GM21619 (cell line): ENCODE data around the gene MOB2.

Source experiments
- ATAC-seq: cut with Tn5 transposase; IDR thresholded peaks from one replicate; pipeline ENCODE4 v1.9.1; 2021; ENCODE audit not compliant: unreplicated experiment

The MOB2 gene

DNA sequence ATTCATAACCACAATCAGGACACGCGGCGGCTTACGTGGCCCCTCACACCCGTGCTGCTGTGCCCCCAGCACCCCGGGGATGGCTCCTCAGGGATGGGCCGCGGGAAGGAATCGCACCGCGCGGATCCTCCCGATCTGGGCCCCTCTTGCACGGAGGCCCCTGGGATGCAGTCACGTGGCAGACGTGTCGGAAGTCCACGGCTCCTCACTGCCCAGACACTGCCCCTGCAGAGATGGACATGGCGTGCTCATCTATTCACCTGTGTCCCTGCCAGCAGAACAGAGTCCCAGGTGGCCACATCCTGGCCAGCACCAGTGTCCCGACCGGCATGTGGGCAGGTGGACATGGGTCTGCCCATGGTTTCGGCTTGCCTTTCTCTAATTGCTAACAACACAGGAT is 12.8 kb downstream of the MOB2 start:
- ATAC-seq = no peak

DNA sequence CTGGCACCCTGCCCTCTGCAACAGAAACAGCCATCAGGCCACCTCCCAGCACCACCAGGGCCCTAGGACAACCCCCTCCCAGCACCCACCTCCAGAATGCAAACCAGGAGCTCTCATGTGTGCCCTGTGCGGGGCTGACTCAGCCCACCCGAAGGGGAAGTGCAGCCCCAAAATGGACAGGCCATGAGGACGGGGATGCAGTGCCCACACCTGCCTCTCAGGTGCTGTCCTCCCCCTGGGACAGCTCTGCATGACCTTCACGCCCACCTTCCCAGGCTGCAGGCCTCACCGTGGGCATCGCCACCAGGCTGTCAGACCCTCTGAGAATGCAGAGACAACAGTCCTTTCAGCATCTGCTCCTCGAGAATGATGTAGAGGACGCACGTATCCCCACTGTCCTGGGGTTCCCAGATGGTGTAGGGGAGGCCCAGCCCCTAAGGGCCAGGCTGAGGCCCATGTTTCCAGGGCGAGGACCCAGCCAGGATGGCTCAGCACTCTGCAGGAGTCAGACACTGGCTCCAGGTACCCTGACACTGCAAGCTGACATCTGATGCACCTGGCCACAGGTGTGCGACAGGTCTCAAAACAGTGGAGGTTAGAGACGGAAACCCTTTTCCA is 13.5 kb downstream of the MOB2 start:
- ATAC-seq = no peak

DNA sequence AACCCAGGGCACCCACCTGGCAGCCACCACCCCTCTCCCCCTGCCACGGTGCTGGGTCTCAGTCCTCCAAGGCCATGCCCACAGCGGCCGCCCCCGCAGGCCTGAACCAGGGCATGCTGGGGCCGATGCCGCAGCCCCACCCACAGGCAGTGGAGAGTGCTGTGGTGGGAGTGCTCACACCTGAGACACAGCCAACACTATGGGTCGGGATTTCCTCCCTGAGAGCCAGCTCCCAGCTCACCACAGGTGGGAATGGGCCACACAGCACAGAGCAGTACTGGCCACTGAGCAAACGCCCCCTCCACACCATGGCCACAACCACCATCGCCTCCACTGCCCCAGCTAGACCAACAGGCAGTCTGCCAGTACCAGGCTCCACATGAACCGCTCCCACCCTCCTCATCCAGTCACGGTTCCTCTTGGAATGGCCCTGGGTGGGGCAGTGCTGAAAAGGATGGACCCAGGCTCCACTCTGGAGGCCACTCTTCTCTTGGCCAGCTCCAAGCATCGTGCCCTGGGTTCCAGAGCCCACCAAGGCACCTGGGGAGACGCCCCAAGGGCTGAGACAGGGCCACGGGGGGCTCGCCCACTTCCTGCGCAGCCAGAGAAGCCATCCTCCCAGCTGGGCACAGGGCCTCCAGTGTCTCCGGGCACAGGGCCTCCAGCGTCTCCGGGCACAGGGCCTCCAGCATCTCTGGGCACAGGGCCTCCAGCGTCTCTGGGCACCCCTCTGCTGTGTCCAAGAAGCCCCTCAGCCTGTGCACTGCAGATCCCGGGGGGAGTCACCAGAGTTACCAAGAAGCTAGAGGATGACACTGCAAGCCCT is 14.2 kb downstream of the MOB2 start:
- no peak for ATAC-seq

DNA sequence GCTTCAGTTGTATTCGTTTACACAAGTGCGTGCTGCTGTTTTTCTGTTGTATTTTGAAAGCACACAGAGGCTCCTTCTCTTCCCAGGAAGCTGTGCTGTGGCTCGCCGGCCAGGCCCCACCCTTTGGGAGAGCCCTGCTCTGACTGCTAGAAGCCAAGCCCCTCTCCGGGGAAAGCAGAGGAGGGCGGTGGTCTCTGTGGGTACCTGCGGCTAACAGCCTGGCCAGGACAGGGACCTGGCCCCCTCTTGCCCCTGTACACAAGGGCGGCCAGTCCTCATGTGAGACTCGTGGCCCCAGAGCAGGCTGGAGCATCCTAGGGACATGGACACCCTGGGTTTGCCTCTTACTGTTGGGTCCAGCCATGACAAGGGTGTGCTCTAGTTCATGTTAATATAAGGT is 14.8 kb downstream of the MOB2 start:
- no peak for ATAC-seq

DNA sequence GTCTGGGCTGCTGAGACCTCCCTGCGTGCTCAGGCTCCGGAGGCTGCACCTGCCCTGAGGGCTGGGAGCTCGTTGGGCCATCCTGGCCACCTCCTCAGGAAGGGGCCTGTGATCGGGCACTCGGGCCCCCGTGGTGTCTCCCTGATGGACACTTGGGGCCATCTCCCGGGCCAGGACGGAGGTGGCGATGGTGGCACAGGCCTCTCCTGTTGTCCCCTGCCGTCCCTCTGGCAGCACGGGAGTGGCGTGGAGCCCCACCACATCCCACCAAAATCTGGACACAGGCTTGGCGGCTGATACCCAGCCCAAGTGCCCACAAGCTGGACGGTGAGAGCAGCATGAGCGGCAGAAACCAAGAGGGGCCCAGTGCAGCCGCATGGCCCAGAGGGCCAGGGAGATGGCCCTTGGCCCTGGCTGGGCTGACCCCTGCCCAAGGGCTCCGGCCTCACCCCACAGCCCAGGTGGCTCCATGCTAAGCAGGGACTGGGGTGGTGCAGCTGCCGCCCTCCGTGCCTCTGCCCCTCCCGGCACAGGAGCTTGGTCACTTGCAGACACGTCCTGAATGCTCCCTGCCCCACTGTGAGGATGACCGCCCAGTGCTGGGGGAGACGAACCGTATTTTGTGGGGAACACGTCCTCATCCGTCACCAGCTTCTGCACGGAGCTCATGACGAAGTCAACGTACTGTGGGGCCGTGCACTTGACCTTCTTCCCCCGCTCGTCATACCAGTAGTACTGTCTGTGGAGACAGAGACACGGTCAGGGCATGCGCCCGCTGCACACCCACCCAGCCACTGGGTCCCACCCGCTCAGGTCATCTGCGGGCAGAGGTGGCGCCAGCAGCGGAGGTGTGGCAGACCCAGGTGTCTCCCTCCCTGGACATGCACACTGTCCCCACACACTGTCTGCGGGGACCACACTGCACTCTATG is 15.6 kb downstream of the MOB2 start:
- ATAC-seq = no peak

DNA sequence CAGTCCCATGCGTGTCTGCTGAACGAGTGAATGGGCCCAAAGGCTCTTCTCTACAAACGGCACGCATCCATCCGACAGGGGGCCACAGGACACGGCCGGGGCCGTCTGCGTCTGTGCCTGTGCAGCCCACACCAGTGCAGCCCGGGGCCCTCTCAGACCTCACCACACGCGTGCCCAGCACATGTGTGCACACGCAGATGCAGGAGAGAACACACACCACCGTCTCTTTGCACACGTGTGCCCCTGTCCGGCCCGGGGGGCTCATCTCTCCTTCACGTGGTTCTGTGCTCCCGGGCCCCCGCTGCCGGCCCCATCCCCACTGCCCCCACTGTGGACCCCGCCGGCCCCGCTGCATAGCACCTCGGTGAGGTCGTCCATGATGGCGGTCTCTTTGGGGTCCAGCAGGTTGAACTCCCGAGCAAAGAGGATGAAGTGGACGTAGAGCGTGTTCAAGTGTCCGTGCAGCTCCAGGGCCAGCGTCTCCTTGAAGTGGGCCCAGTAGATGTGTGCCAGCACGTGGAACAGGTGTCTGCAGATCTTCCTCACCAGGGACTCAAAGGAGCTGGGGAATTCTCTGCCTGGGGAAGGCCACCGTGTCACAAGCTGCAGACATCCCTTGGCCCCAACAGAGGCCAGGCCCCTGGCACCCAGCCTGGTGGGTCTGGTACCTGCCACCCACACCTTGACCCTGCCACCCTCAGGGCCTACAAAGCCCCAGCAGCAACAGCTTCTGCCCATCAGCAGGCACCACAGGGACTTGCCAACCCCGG is 16.5 kb downstream of the MOB2 start:
- no peak for ATAC-seq

DNA sequence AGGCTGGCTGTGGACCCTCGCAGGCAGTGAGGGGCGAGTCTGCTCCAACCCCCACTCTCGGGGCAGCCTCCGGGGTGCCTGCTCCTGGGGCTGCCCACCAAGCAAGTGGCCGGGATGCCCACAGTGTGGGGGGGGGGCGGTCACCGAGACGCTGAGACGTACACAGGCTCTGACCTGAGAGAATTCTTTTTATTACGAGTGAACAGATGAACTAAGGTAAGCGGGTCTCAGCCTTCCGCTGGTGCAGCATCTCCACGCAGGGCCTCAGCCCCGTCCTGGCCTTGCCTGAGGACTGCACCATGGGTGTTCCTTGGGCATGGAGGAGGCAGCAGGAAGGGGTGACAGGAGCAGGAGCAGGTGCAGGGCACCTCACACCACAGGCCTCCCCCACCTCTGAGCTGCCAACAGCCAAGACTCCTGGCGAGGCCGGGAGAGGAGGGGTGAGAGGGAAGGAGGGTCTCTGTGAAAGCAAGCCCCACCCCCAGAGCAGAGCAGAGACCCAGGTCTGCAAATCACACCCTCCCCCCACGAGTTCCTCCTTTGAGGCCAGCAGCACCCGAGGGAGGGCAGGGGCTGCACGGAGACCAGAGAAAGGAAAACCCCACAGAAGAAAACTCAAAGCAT is 17.2 kb downstream of the MOB2 start:
- ATAC-seq = no peak

DNA sequence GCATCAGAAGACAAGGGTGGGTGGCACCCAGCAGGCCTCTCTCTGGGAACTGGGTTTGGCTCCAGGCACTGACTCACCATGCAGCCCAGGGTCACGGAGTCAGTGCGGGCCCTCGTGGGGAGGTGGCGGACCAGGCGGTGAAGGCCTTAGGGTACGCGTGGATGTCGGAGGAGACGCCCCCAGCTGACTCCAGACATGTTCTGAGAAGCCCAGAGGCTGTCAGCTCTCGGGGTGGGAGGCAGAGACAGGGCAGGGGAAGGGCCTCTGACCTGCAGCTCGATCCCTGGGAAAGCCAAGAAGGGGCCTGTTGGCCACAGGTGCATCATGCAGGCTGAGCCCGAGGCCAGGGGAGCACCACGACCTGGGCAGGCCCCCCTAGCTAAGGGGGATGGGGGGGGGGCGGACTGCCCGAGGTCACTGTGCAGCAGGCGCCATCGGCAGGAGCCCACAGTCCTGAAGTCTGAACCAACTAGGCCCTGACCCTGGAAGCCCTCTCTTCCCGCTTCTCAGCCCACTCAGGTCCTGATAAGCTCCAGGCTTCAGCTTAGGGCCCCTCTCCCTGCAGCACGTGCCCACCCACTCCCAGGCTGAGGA is 18.0 kb downstream of the MOB2 start:
- no peak for ATAC-seq

DNA sequence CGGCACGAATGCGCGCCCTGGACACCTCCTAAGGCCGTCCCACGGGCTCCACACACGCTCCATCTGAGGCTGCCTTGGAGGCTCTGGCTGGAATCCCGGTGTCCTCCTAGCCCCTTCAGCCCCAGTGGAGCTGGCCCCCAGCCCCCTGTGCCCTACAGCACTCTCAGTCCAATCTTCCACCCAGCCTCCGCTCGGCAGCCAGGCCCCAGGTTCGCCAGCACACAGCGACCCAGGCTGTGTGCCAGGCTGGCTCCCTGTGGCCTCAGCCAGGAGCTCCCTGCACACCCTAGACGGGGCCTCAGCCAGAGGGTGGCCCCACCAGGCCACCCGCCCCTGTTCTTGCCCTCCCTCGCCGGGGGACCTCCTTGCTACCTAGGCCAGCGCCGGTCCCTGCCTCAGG is 18.6 kb downstream of the MOB2 start:
- ATAC-seq = no peak

DNA sequence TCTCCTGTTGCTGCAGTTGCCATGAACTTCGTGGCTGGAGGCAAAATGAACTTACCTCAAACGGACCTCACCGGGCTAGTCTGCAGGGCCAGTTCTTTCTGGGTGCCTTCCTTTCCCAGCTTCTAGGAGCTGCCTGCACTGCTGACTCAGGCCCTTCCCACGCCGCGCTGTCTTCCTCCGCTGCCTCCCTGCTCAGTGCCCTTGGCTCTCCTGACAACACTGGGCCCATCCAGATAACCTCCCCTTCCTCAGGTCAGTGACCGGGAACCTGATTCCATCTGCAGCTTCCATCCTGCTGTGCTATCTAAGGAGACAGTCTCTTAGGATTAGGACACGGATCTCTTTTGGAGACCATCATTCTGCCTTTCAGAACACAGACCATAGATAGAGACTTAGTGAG is 19.3 kb downstream of the MOB2 start:
- ATAC-seq = no peak

DNA sequence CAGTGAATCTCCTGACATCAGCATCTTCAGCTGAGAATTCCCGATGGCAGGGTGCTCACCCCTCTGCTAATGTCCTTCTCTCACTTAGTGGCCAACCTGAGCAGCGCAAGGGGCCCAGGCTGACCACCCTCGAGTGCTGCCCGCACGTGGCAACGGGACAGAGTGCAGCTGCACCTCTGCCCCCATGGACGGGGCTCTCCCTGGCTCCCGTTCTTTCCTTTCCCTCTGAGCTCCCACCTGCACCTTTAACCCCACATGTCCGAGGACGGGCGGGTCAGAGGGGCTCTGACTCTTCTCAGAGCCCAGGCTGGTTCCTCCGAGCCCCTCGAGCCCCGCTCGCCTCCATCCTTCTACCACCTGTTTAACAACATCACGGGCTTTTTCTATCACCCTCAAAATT is 19.8 kb downstream of the MOB2 start:
- ATAC-seq = no peak

DNA sequence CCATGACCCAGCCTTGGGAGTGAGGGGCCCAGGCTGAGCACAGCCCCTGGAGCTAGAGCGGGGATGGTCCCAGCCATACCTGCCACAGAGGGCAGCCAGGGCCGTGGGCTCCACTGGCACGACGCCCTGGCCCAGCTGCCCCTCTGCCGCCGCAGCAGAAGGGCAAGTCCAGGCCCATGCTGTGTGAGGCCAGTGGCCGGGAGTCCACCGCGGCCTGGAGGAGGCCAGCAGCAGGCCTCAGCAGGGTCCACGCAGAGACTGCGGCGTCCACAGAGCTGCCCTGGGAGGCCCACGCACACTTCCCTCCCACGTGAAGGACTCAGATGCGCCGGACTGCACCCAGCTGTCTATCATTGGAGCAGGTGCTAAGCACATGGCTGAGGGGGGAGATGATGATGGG is 23.5 kb downstream of the MOB2 start:
- ATAC-seq = no peak

DNA sequence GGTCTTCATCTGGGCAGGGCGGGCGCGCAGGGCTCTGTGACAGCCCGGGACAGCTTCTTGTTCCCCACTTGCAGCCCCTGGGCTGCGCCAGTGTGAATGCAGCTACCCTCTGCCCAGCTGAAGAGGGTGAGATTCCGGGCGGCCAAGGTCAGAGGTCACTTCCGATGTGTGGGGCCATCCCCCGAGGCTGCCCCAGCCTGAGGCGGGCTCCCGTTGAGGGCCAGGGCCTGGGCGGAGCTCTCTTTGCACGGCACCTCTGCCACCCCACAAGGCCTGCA is 23.9 kb downstream of the MOB2 start:
- ATAC-seq = no peak

DNA sequence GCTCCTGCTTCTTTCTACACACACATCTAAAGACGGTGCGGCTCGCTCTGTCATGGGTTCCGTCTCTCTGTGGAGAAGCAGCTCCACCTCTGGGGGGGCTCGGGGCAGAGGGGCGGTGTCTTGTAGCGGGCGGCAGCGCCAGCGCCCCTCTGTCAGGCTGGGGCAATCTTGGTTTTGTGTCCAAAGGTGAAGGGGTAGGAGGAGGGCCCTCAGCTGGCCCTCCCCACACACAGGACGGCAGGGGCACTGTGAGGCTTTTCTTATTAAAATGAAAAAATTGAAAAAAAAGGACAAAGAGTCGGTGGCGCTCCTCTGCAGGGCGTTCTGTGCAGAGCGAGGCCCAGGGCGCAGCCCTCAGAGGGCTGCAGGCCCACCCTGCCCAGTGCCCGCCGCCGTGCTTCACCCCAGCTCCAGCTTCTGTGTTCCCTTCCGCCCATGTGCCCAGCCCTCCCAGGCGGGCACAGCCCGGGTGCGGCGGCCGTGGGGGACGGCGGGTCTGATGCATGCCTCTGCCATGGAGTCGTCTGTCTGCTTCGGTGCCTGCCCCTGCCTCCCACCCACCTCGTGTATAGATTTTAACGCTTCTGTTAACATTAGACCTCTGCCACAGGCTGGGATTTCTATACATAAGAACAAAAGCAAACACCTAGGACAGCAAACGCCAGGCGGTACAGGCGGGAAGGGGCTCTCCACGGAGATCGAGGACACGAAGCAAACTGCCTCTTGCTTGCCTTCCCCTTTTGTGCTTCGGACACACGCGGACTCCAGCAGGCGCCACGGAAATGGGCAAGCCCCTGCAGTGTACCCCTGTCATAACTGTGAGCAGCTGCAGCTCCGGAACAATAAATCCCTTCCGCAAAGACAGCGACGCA is 24.5 kb downstream of the MOB2 start:
- no peak for ATAC-seq

DNA sequence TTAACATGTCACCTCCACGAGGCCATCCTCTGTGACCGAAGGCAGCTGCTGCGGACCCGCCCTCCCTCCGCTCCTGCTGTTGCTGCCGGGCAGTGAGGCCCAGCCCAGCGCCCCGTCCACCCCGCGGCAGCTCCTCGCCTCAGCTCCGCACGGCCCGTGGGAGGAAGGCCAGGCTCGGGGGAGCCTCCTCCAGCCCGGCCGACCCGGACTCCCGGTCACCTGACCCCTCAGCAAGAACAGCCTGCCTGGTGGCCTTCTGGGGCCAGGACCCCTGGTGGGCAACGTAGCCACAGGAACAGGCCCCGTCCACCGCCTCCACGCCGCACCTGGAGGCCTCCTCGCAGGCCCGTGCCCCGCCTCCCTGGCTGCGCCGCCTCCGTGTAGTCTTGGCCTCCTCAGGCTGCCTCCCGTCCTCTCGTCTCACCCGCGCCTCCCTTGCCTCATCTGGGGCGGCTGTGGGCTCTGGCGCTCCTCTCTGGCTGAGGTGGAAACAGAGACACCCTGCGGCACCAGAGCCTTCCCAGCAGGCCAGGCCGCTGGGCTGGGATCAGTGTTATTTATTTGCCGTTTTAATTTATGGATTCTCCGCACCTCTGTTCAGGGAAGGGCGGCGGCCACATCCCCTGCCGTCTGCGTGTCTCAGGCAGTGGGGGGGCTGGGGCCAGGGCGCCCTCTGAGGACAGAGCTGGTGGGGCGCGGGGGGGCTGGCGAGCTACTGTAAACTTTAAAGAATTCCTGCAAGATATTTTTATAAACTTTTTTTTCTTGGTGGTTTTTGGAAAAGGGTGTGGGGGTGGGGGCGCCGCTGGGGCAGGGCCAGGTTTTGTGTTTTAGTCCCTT is 25.4 kb downstream of the MOB2 start:
- ATAC-seq = no peak

DNA sequence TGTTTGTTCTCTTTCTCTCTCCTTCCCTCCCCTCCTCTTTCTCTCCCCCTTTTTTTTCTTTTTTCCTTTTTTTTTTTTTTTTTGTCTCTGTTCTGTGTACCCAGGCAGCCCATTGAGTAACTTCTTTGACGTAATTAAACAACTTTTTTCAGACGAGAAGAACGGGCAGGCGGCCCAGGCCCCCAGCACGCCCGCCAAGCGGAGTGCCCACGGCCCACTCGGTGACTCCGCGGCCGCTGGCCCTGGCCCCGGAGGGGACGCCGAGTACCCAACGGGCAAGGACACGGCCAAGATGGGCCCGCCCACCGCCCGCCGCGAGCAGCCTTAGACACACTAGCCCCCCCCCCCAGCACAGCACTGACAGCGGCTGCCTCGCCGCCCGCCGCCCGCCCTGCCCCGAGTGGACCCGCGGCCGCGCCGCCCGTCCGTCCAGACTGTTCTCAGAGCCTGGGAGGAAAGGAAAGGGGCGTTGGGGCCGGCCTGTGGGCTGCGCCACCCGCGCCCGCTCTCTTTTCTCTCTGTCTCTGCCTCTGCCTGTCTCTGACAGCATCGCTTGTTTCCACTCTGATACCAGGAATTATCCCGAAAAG is 26.1 kb downstream of the MOB2 start:
- no peak for ATAC-seq

DNA sequence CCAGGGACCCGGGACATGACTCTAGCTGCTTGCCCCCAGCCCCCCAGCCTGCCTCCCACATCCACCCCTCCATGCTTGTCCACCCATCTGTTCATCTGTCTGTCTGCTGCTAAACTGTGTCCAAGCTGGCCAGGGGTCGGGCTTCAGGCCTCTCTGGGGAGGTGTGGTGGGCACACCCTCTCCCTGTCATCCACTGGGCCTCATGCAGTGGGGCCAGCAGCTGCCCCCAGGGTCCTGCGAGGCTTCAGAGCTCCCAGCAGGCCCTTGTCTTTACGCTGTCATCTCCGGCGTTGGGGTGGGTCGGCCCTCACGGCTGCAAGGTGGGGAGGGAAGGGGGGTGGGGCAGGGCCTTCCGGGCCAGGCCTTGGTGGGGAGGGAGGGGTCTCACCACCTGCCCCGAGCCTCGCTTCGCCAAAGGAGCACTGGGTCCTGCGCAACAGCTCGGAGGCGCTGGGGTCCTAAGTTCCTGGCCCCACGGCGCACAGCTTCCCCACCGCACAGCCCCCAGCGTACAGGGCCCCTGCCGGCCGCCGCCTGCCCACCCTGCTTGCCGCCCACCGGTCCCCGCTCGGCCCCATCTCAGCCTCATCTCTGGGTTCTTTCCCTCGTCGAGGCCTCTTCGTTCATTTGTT is 26.7 kb downstream of the MOB2 start:
- no peak for ATAC-seq

DNA sequence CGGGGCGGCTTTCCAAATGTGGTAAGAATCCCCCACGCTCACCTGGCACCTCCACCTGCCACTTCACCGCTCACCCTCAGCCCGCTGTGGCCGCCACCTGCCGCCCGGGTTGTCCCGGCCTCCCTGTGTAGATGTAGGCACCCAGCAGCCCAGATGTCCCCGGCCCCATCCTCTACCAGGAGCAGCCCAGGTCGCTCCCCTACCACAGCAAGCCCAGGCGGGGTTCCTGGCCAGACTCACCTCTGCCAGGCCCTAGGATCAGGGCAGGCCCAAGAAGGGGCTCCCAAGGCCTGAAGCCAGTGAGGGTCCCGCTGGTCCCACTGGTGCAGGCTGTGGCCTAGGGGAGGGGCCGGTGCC is 27.4 kb downstream of the MOB2 start:
- no peak for ATAC-seq
